HG02642 (cell line): ENCODE results near the gene BMP2K.

Experiments
- ATAC-seq: cut with Tn5 transposase; IDR thresholded peaks from one replicate; pipeline ENCODE4 v1.9.1; 2021; ENCODE audit warnings: mild to moderate bottlenecking; ENCODE audit not compliant: unreplicated experiment, poor library complexity

BMP2K gene

GRCh38 chr4:78776079-78776728 lies at the start of gene BMP2K:
BMP2K (plus strand) TSS chr4:78776350; CDS start chr4:78776544, 194 bp downstream.
- peak; percentile 79 for ATAC-seq

- ATAC-seq = no peak
These were observed 49.6 kb upstream of the BMP2K start for GRCh38 chr4:78726546-78726945.

GRCh38 chr4:78732332-78733104 lies 43.6 kb upstream of the BMP2K start:
- no peak for ATAC-seq

GRCh38 chr4:78734441-78735162 lies 41.5 kb upstream of the BMP2K start:
- no peak for ATAC-seq

GRCh38 chr4:78735697-78736096 lies 40.5 kb upstream of the BMP2K start:
- peak; percentile 67 for ATAC-seq

GRCh38 chr4:78737035-78737434 lies 39.1 kb upstream of the BMP2K start:
- ATAC-seq = no peak

GRCh38 chr4:78737973-78738372 lies 38.2 kb upstream of the BMP2K start:
- ATAC-seq = no peak

GRCh38 chr4:78742300-78742699 lies 33.9 kb upstream of the BMP2K start:
- peak; percentile 57 for ATAC-seq

GRCh38 chr4:78747475-78747922 lies 28.7 kb upstream of the BMP2K start:
- no peak for ATAC-seq

- ATAC-seq = no peak
These were observed 27.8 kb upstream of the BMP2K start for GRCh38 chr4:78748381-78748780.

- peak; percentile 1 for ATAC-seq
These were observed 26.7 kb upstream of the BMP2K start for GRCh38 chr4:78749258-78749971.

- peak; percentile 95 for ATAC-seq
These were observed 26.0 kb upstream of the BMP2K start for GRCh38 chr4:78749972-78750727.

GRCh38 chr4:78753091-78753490 lies 23.1 kb upstream of the BMP2K start:
- ATAC-seq = no peak

- ATAC-seq = no peak
These were observed 21.3 kb upstream of the BMP2K start for GRCh38 chr4:78754872-78755271.

- ATAC-seq = no peak
These were observed 20.0 kb upstream of the BMP2K start for GRCh38 chr4:78756137-78756536.

- no peak for ATAC-seq
These were observed 19.4 kb upstream of the BMP2K start for GRCh38 chr4:78756776-78757175.

GRCh38 chr4:78757574-78757973 lies 18.6 kb upstream of the BMP2K start:
- no peak for ATAC-seq

GRCh38 chr4:78758085-78758484 lies 18.1 kb upstream of the BMP2K start:
- ATAC-seq = no peak

GRCh38 chr4:78762529-78762928 lies 13.6 kb upstream of the BMP2K start:
- ATAC-seq = no peak

GRCh38 chr4:78763251-78763650 lies 12.9 kb upstream of the BMP2K start:
- ATAC-seq = no peak
